HG02610 (cell line): ENCODE results near the gene FBN2.

Experiments
- ATAC-seq: cut with Tn5 transposase; IDR thresholded peaks from one replicate; pipeline ENCODE4 v1.9.1; 2021; ENCODE audit warnings: mild to moderate bottlenecking, moderate library complexity; ENCODE audit not compliant: unreplicated experiment

The FBN2 gene

GRCh38 chr5:128538000-128538249 lies at the start of gene FBN2:
FBN2 (minus strand) TSS chr5:128538245; CDS start chr5:128537603, 642 bp downstream.
- peak; percentile 9 for ATAC-seq

GRCh38 chr5:128587275-128587674 lies 49.2 kb upstream of the FBN2 start:
- ATAC-seq: no peak

- no peak for ATAC-seq
Observed at GRCh38 chr5:128586848-128587247, 48.8 kb upstream of the FBN2 start.

GRCh38 chr5:128579639-128580038 lies 41.6 kb upstream of the FBN2 start:
- ATAC-seq: no peak

- no peak for ATAC-seq
Observed at GRCh38 chr5:128579093-128579492, 41.0 kb upstream of the FBN2 start.

- ATAC-seq: no peak
Observed at GRCh38 chr5:128574041-128574440, 36.0 kb upstream of the FBN2 start.

- no peak for ATAC-seq
Observed at GRCh38 chr5:128572930-128573319, 34.9 kb upstream of the FBN2 start.

- ATAC-seq: no peak
Observed at GRCh38 chr5:128572051-128572929, 34.2 kb upstream of the FBN2 start.

- ATAC-seq: no peak
Observed at GRCh38 chr5:128566178-128566577, 28.1 kb upstream of the FBN2 start.

GRCh38 chr5:128559300-128560297 lies 21.6 kb upstream of the FBN2 start:
- no peak for ATAC-seq

GRCh38 chr5:128553747-128554146 lies 15.7 kb upstream of the FBN2 start:
- no peak for ATAC-seq

- no peak for ATAC-seq
Observed at GRCh38 chr5:128551476-128551875, 13.4 kb upstream of the FBN2 start.

GRCh38 chr5:128549496-128549895 lies 11.5 kb upstream of the FBN2 start:
- ATAC-seq: no peak

GRCh38 chr5:128546658-128547281 lies 8.7 kb upstream of the FBN2 start:
- ATAC-seq: no peak

GRCh38 chr5:128541385-128541784 lies 3.3 kb upstream of the FBN2 start:
- no peak for ATAC-seq

- ATAC-seq: no peak
Observed at GRCh38 chr5:128539038-128539429, 989 bp upstream of the FBN2 start.

GRCh38 chr5:128538250-128539037 lies 399 bp upstream of the FBN2 start:
- ATAC-seq: peak; percentile 17

- peak; percentile 37 for ATAC-seq
Observed at GRCh38 chr5:128537221-128537999, 635 bp downstream of the FBN2 start.

GRCh38 chr5:128536254-128537220 lies 1.5 kb downstream of the FBN2 start:
- no peak for ATAC-seq
